CD8-positive, alpha-beta memory T cell (primary cell): ENCODE data around the gene MYO18B. TPM values are rescaled to one million over a fixed set of nuclear protein-coding genes. Genes with fewer than 3 reads are reported as not detected.

Experiments used
- CTCF ChIA-PET: fragments of 350-600 bp; sonication (Branson Sonifier 250); formaldehyde crosslinking; loops from one replicate; lab custom pipeline; 2021; ENCODE audit warnings: antibody characterized with exemption; lab: Charles Lee
- POLR2A ChIA-PET: fragments of 350-600 bp; sonication (Branson Sonifier 250); formaldehyde crosslinking; loops from one replicate; lab custom pipeline; 2021; ENCODE audit warnings: antibody characterized with exemption; lab: Charles Lee
- DNase-seq, 5 donors: peaks; one replicate each; pipeline versions ENCODE4 v3.0.0 to v3.0.0-alpha.2; 2020 to 2022; ENCODE audit warnings: mixed read lengths in 1 of 5
- H3K27ac ChIP-seq: one replicate; pipeline ENCODE4 v1.7.0; 2013; ENCODE audit warnings: low read depth, mild to moderate bottlenecking, low read length, moderate library complexity
- H3K27me3 ChIP-seq: 2 replicates; pipeline ENCODE4 v1.7.0; 2013; ENCODE audit warnings: low read length, mild to moderate bottlenecking; ENCODE audit not compliant: insufficient read depth, poor library complexity, severe bottlenecking
- H3K36me3 ChIP-seq: 2 replicates; pipeline ENCODE4 v1.7.0; 2013; ENCODE audit warnings: mild to moderate bottlenecking, low read length, moderate library complexity; ENCODE audit not compliant: insufficient read depth
- H3K4me1 ChIP-seq: 2 replicates; pipeline ENCODE4 v1.7.0; 2013; ENCODE audit warnings: mild to moderate bottlenecking, low read length, moderate library complexity; ENCODE audit not compliant: insufficient read depth
- H3K4me3 ChIP-seq: 2 replicates; pipeline ENCODE4 v1.7.0; 2013; ENCODE audit warnings: mild to moderate bottlenecking, low read length
- H3K9me3 ChIP-seq: 2 replicates; pipeline ENCODE4 v1.7.0; 2013; ENCODE audit warnings: mild to moderate bottlenecking, low read length
- H3K27ac Mint-ChIP-seq, 8 donors: one replicate each; pipeline ENCODE4 v1.8.0; 2020 to 2021; ENCODE audit warnings: mixed read lengths in 8 of 8, mild to moderate bottlenecking in 6 of 8, inconsistent platforms in 3 of 8, moderate library complexity in 3 of 8
- H3K27me3 Mint-ChIP-seq, 2 donors: one replicate each; pipeline ENCODE4 v1.8.0; 2020 to 2021; ENCODE audit warnings: mixed read lengths in 2 of 2, mild to moderate bottlenecking in 1 of 2, moderate library complexity in 1 of 2
- H3K36me3 Mint-ChIP-seq, 3 donors: one replicate each; pipeline ENCODE4 v1.8.0; 2020 to 2021; ENCODE audit warnings: mixed read lengths in 3 of 3, inconsistent platforms in 1 of 3, mild to moderate bottlenecking in 1 of 3
- H3K4me1 Mint-ChIP-seq, 3 donors: one replicate each; pipeline ENCODE4 v1.8.0; 2020 to 2021; ENCODE audit warnings: mixed read lengths in 3 of 3, inconsistent platforms in 1 of 3, mild to moderate bottlenecking in 1 of 3
- H3K4me3 Mint-ChIP-seq, 7 donors: one replicate each; pipeline ENCODE4 v1.8.0; 2020 to 2021; ENCODE audit warnings: mixed read lengths in 7 of 7, mild to moderate bottlenecking in 6 of 7, moderate library complexity in 4 of 7, inconsistent platforms in 2 of 7
- H3K9me3 Mint-ChIP-seq, 5 donors: one replicate each; pipeline ENCODE4 v1.8.0; 2020 to 2022; ENCODE audit warnings: mixed read lengths in 5 of 5, mild to moderate bottlenecking in 3 of 5, moderate library complexity in 2 of 5, inconsistent platforms in 1 of 5
- polyA plus RNA-seq: library from polyadenylated mRNA; unstranded; fragments of 300-500 nt; fragmentation: Illumina TruSeq; gene quantifications from one replicate; pipeline ENCODE4 v1.2.3, GENCODE V29; 2021
- total RNA-seq, 2 experiments: library from RNA; stranded (reverse); gene quantifications; one replicate each; pipeline ENCODE4 v1.2.3, GENCODE V29; 2021

Gene MYO18B
- total and polyA plus RNA-seq, 3 experiments from 2014 or later = 0.06 to 0.84 (median 0.59) TPM

DNA sequence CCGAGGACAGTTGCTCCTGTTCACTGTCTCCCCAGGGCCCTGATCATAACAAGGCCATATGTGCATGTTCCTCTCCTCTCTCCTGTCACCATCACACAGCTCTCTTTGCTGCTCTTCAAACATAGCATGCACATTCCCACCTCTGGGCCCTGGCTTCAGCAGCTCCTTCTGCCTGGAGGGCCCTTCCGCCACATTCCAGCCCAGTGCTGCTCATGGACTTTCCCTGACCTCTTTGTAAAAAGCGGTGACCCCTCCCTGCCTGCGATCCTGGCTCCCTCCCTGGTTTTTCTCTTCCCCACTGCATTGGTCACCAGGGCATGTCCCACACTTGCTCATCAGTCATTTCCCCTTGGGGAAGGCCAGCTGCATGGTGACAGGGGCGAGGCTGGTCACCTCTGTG is 98.2 kb downstream of the MYO18B start:
- H3K27me3 ChIP-seq = no peaks in the 10 kb centered on the region
- POLR2A ChIA-PET = no interaction called here
- no peaks in the 10 kb centered on the region for H3K9me3 Mint-ChIP-seq

DNA sequence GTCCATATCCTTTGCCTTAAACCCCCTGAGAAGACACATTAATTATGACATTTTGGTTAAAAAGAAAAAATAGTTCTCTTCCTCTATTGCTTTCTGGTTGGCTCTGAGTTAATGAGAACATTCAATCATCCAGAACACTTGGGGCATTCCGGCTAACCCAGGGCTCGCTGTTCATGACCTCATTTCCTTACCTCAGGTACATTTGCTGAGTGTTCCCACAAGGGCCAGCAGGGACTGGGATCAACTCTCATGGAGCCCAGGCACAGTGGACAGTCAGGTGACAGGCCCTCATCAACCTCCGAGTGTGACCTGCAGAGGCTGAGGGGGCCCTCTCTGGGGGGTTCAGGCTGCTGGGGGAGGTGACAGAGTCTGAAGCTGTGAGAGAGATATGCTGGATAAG is 98.9 kb downstream of the MYO18B start:
- H3K9me3 Mint-ChIP-seq = no peaks in the 10 kb centered on the region
- Histone ChIP-seq H3K27ac (no peak overlapping the region), H3K36me3 (no peaks in the 10 kb centered on the region), H3K27me3 (no peaks in the 10 kb centered on the region), H3K4me3 (no peak overlapping the region), H3K9me3 (no peaks in the 10 kb centered on the region), H3K4me1 (no peaks in the 10 kb centered on the region)
- H3K4me3 Mint-ChIP-seq = no peak overlapping the region
- CTCF ChIA-PET = no interaction called here
- no peak for DNase-seq
- POLR2A ChIA-PET = no interaction called here
- H3K4me1 Mint-ChIP-seq = no peaks in the 10 kb centered on the region
- peaks cover 2 to 12% of the 10 kb centered on the region in 2 donors for H3K27me3 Mint-ChIP-seq
- no peak overlapping the region for H3K27ac Mint-ChIP-seq
- H3K36me3 Mint-ChIP-seq = no peaks in the 10 kb centered on the region

More for the DNA sequence above, 98.2 kb downstream of the MYO18B start:
- H3K4me1 Mint-ChIP-seq = no peaks in the 10 kb centered on the region
- no peaks in the 10 kb centered on the region for H3K36me3 Mint-ChIP-seq
- peaks cover 5 to 15% of the 10 kb centered on the region in 2 donors for H3K27me3 Mint-ChIP-seq
- H3K4me3 Mint-ChIP-seq = no peak overlapping the region
- Histone ChIP-seq H3K4me3 (no peak overlapping the region), H3K4me1 (no peaks in the 10 kb centered on the region), H3K27ac (no peak overlapping the region), H3K36me3 (no peaks in the 10 kb centered on the region), H3K9me3 (no peaks in the 10 kb centered on the region)
- H3K27ac Mint-ChIP-seq = peak overlapping the region in 1 of 8 donors; percentile 85
- CTCF ChIA-PET = no interaction called here
- no peak for DNase-seq

DNA sequence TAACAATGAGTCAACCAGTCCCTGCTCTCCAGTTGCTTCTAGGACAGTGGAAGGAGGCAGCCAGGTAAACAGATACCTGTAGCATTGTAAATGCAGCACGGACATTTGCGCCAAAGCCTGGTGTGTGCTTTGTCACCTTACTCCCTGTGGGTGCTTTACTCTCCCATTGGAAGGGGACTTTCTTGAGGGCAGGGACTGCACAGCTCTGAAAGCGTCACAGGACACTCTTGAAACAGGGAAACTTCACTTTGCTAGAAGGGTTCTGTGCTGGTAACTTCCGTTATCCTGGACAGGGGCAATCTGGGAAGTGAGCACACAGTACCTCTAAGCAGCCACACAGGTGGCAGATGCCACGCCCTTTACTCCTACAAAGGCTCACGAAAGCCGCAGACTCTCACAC is 99.8 kb downstream of the MYO18B start:
- POLR2A ChIA-PET = no interaction called here
- Histone ChIP-seq H3K4me1 (no peaks in the 10 kb centered on the region), H3K36me3 (no peaks in the 10 kb centered on the region), H3K9me3 (no peaks in the 10 kb centered on the region), H3K27me3 (no peaks in the 10 kb centered on the region), H3K27ac (no peak overlapping the region), H3K4me3 (no peak overlapping the region)
- Mint-ChIP-seq H3K9me3 (no peaks in the 10 kb centered on the region), H3K4me1 (no peaks in the 10 kb centered on the region), H3K27ac (no peak overlapping the region), H3K36me3 (no peaks in the 10 kb centered on the region), H3K4me3 (no peak overlapping the region), H3K27me3 (peaks cover 2 to 7% of the 10 kb centered on the region in 2 donors)
- CTCF ChIA-PET = no interaction called here
- no peak for DNase-seq

DNA sequence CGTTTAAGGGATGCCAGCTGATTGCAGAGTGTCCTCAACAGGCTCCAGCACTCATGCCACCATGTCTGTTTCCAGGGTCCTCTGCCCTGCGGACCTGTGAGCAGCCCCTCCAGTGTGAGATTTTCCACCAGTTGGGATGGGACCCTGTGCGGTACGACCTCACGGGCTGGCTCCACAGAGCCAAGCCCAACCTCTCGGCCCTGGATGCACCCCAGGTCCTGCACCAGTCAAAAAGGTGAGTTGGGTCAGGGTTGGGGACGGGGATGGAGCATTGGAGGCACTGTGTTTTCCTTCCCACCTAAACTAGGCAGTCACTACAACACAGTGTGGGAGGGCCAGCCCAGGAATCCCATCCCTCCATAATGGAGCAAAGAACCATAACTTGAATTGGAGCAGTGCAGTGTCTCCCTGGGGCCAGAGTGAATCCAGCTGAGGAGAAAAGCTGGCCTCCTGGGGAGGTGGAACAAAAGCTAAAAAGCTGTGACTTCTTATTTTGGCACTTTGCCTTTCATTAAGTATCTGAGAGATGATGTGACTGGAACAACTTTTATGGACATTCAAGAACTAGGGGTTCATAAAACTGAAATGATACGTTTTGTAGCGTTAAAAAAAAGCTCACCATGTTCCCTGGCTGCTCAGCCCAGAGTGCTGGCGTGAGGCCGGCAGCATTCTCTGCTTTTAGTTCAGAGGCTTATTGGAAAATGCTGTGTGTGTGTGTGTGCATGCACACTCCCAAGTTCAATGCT is 101.8 kb downstream of the MYO18B start:
- ChIA-PET CTCF (no interaction called here), POLR2A (no interaction called here)
- Mint-ChIP-seq H3K27me3 (peaks cover 2 to 7% of the 10 kb centered on the region in 2 donors), H3K27ac (peak overlapping the region in 1 of 8 donors; percentile 13), H3K4me3 (no peak overlapping the region), H3K4me1 (no peaks in the 10 kb centered on the region), H3K9me3 (peaks cover 0 to 2% (median 0%) of the 10 kb centered on the region in 5 donors), H3K36me3 (no peaks in the 10 kb centered on the region)
- Histone ChIP-seq H3K27me3 (no peaks in the 10 kb centered on the region), H3K27ac (no peak overlapping the region), H3K4me1 (no peaks in the 10 kb centered on the region), H3K9me3 (no peaks in the 10 kb centered on the region), H3K36me3 (no peaks in the 10 kb centered on the region), H3K4me3 (no peak overlapping the region)
- DNase-seq = no peak

DNA sequence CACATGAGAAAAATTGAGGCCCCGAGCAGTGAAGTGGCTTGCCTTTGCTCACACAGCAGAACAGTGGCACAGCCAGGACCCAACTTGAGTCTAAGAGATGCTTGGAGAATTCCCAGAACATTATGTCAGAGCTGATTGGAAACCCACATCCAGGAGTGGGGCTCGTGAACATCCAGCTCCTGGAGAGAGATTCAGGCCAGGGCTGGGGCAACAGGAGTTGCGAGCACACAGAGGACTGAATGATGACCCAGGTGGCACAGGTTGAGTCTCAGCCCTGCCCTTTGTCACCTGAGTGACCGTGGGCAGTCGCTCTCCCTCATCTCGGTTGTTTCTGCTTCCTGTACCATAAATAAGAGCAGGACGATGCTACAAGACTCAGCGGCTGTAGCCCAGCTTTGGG is 102.6 kb downstream of the MYO18B start:
- DNase-seq = no peak
- Mint-ChIP-seq H3K36me3 (no peaks in the 10 kb centered on the region), H3K4me3 (no peak overlapping the region), H3K9me3 (peaks cover 0 to 2% (median 0%) of the 10 kb centered on the region in 5 donors), H3K4me1 (no peaks in the 10 kb centered on the region), H3K27ac (no peak overlapping the region), H3K27me3 (peaks cover 0 to 7% of the 10 kb centered on the region in 2 donors)
- Histone ChIP-seq H3K27ac (no peak overlapping the region), H3K9me3 (no peaks in the 10 kb centered on the region), H3K4me1 (no peaks in the 10 kb centered on the region), H3K27me3 (no peaks in the 10 kb centered on the region), H3K4me3 (no peak overlapping the region), H3K36me3 (no peaks in the 10 kb centered on the region)
- ChIA-PET POLR2A (no interaction called here), CTCF (no interaction called here)

DNA sequence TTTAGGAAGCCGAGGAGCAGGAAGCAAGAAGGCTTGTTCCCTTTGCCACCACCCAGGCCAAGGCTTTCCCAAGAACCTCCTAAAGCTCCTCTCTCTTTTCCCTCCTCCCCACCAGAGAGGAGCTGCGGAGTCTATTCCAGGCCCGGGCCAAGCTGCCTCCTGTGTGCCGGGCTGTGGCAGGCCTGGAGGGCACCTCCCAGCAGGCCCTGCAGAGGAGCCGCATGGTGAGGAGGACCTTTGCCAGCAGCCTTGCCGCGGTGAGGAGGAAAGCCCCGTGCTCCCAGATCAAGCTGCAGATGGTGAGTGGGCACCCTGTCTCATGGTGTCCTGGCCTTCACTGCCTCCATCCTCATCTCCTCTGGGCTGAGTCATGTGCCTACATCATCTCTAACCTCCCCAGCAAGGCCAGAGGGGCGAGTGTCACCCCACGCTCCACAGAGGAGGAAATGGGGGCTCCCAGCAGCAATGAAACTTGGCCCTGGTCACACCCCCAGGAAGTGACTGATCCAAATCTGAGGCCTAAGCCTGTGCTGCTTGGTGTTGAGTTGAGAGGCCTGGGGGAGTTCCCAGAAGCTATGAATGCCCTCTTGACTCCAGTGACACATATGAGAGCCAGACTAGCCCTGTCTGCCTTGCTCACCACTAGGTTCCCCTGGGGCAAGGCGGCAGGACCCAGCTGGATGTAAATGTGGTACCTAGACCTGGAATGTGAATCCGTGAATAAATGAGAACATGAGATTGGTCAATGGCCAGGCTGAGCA is 104.2 kb downstream of the MYO18B start:
- no peaks in the 10 kb centered on the region for H3K4me1 ChIP-seq
- no peaks in the 10 kb centered on the region for H3K27me3 ChIP-seq
- Mint-ChIP-seq H3K4me3 (no peak overlapping the region), H3K4me1 (no peaks in the 10 kb centered on the region), H3K9me3 (peaks cover 0 to 2% (median 0%) of the 10 kb centered on the region in 5 donors), H3K27ac (no peak overlapping the region), H3K27me3 (peaks cover 0 to 4% of the 10 kb centered on the region in 2 donors), H3K36me3 (no peaks in the 10 kb centered on the region)
- ChIA-PET CTCF (no interaction called here), POLR2A (no interaction called here)
- no peaks in the 10 kb centered on the region for H3K36me3 ChIP-seq
- no peaks in the 10 kb centered on the region for H3K9me3 ChIP-seq
- DNase-seq = no peak
- no peak overlapping the region for H3K4me3 ChIP-seq
- no peak overlapping the region for H3K27ac ChIP-seq

DNA sequence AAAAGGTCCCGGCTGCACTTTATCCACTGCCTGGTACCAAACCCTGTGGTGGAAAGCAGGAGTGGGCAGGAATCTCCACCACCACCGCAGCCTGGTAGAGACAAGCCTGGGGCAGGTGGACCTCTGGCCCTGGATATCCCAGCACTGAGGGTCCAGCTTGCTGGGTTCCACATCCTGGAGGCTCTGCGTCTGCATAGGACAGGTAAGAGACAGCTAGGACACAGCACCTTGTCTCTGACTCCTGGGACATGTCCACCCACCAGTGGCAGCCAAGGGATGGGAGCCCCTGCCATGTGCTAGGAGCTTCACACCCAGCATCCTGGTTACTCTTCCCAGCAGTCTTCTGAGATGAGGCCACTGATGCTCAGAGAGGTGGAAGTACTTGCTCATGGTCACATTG is 105.5 kb downstream of the MYO18B start:
- Histone ChIP-seq H3K36me3 (no peaks in the 10 kb centered on the region), H3K4me3 (no peak overlapping the region), H3K27ac (no peak overlapping the region), H3K9me3 (no peaks in the 10 kb centered on the region), H3K4me1 (no peaks in the 10 kb centered on the region), H3K27me3 (no peaks in the 10 kb centered on the region)
- no peak for DNase-seq
- Mint-ChIP-seq H3K27me3 (peaks cover 5 to 9% of the 10 kb centered on the region in 2 donors), H3K36me3 (no peaks in the 10 kb centered on the region), H3K27ac (no peak overlapping the region), H3K9me3 (peaks cover 0 to 2% (median 0%) of the 10 kb centered on the region in 5 donors), H3K4me3 (no peak overlapping the region), H3K4me1 (no peaks in the 10 kb centered on the region)
- ChIA-PET POLR2A (no interaction called here), CTCF (no interaction called here)

DNA sequence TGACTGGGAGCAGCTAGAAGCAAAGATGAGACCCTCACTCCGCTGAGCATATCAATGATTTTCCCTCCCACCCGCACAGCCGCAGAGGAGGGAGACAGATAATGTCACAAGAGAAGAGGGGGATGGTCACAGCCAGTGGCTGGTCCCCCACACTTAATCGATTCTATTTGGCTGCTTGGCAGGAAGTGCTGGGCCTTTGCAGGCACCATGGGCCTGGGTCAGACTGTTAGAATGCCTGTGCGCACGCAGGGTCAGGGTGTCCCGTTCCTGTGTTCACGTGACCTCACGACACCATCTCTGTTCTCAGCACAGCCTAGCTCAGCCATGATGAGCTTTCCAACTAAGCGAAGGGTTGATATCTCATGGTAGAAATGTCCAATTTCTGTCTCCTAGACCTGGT is 107.0 kb downstream of the MYO18B start:
- H3K27me3 Mint-ChIP-seq = peaks cover 5 to 9% of the 10 kb centered on the region in 2 donors
- Histone ChIP-seq H3K4me1 (no peaks in the 10 kb centered on the region), H3K36me3 (no peaks in the 10 kb centered on the region), H3K27ac (no peak overlapping the region), H3K4me3 (no peak overlapping the region), H3K9me3 (no peaks in the 10 kb centered on the region), H3K27me3 (no peaks in the 10 kb centered on the region)
- DNase-seq = no peak
- H3K4me3 Mint-ChIP-seq = no peak overlapping the region
- peaks cover 0 to 2% (median 0%) of the 10 kb centered on the region in 5 donors for H3K9me3 Mint-ChIP-seq
- CTCF ChIA-PET = no interaction called here
- POLR2A ChIA-PET = no interaction called here
- H3K4me1 Mint-ChIP-seq = no peaks in the 10 kb centered on the region
- no peaks in the 10 kb centered on the region for H3K36me3 Mint-ChIP-seq
- no peak overlapping the region for H3K27ac Mint-ChIP-seq
